ENCODE measurements around the gene MYO5B.
"Not testable (repeated sequence)": the region's sequence is repeated elsewhere in the genome, so short reads cannot be mapped to it uniquely, and the experiment has no call there.

MYO5B gene

GRCh38 chr18:49892148-49892924 lies 302.6 kb downstream of the MYO5B start:
- ChIA-PET CTCF (no interaction called here), POLR2A (no interaction called here)
- H3K4me3 ChIP-seq (ENCODE audit: low read depth, low read length), result no peak overlapping the region
- no peak for DNase-seq (ENCODE audit: low read depth, low spot score)
- TF ChIP-seq CTCF (IDR thresholded peaks at IDR 0.05; ENCODE audit: insufficient read depth, low read length, missing control alignments), result no peak

DNA sequence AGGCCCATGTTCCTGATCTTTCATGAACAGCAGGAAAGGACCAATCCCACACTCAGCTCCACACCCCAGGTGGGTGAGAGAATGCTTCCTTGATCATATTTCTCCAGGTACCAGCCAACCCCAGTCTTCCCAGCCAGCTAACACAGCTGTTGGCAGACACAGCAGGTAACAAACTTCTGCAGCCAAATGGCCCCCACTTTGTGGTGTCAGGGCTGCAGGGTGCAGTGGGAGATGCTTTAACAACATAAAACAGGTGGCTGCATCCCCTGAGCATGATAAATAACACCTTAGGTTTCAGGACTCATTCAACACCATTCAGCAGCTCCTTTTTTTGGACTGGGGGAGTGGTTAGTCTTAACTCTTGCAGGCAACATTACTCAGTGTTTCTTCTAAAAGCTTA lies 304.9 kb downstream of the MYO5B start:
- ChIA-PET POLR2A (no interaction called here), CTCF (no interaction called here)
- TF ChIP-seq CTCF (IDR thresholded peaks at IDR 0.05; ENCODE audit: insufficient read depth, low read length, missing control alignments), result no peak
- DNase-seq (ENCODE audit: low read depth, low spot score), result no peak
- H3K4me3 ChIP-seq (ENCODE audit: low read depth, low read length), result no peak overlapping the region

DNA sequence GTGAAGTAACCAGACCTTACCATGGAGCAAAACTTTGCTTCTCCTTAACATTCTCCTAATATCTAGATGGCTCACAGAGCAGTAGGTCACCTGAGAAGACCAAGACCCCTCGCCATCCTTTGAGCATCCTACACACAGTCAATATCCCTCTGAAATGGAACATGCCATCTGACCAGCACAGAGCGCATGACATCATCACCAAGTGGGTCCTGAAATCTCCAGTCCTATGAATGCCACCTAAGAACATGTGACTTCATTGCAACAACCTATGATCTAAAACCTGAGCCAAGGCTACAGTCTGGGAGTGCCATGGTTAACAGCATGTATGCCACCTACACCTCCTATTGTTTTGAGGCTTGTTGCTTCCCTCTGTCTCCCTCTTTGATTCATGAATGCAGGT lies 305.4 kb downstream of the MYO5B start:
- H3K4me3 ChIP-seq (ENCODE audit: low read depth, low read length); CTCF ChIA-PET; DNase-seq (ENCODE audit: low read depth, low spot score): not testable (repeated sequence)
- POLR2A ChIA-PET, result interaction anchor here (0.5 kb wide), 1 partner anchor 115 kb away, joined by 4 read pairs; no protein-coding TSS in a partner anchor

DNA sequence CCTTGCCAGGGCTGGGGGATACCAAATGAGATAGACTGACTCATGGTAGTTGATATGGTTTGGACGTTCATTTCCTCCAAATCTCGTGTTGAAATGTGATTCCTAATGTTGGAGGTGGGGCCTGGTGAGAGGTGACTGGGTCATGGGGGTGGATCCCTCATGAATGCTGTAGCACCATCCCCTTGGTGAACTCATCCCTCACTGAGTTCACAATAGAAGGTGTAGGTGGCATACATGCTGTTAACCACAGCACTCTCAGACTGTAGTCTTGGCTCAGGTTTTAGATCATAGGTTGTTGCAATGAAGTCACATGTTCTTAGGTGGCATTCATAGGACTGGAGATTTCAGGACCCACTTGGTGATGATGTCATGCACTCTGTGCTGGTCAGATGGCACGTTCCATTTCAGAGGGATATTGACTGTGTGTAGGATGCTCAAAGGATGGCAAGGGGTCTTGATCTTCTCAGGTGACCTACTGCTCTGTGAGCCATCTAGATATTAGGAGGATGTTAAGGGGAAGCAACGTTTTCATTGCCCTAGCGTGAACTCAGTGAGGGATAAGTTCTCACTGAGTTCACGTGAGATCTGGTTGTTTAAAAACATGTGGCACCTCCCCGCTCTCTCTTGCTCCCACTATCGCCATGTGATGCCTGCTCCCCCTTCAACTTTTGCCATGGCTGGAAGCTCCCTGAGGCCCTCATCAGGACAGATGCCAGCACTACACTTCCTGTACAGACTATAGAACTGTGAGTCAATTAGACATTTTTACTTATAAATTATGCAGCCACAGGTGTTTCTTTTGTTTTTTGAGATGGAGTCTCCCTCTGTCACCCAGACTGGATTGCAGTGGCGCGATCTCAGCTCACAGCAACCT lies 307.8 kb downstream of the MYO5B start:
- no peak overlapping the region for H3K4me3 ChIP-seq (ENCODE audit: low read depth, low read length)
- ChIA-PET CTCF (no interaction called here), POLR2A (no interaction called here)
- no peak for TF ChIP-seq CTCF (IDR thresholded peaks at IDR 0.05; ENCODE audit: insufficient read depth, low read length, missing control alignments)
- DNase-seq (ENCODE audit: low read depth, low spot score), result no peak

DNA sequence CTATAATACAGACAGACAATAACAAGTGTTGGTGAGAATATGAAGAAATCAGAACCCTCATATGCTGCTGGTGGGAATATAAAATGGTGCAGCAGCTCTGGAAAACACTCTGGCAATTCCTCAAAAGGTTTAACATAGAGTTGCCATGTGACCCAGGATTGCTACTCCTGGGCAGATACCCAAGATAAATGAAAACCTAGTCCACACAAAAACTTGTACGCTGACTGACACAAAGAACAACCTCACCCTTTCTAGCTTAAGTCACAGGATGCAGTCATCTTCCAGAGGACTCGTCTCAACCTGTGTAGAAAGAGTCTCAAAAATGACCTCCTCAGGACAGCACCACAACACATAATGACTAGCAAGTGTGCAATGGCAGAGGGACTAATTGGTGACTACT lies 310.0 kb downstream of the MYO5B start:
- TF ChIP-seq CTCF (IDR thresholded peaks at IDR 0.05; ENCODE audit: insufficient read depth, low read length, missing control alignments), result no peak
- CTCF ChIA-PET, result no interaction called here
- no peak overlapping the region for H3K4me3 ChIP-seq (ENCODE audit: low read depth, low read length)
- DNase-seq (ENCODE audit: low read depth, low spot score), result no peak
- POLR2A ChIA-PET, result no interaction called here

- ChIA-PET POLR2A (no interaction called here), CTCF (no interaction called here)
- no peak overlapping the region for H3K4me3 ChIP-seq (ENCODE audit: low read depth, low read length)
- TF ChIP-seq CTCF (IDR thresholded peaks at IDR 0.05; ENCODE audit: insufficient read depth, low read length, missing control alignments), result no peak
- no peak for DNase-seq (ENCODE audit: low read depth, low spot score)
Measured at GRCh38 chr18:49884465-49884864, 310.5 kb downstream of the MYO5B start.
